ENCODE measurements around the gene WWTR1.

DNA sequence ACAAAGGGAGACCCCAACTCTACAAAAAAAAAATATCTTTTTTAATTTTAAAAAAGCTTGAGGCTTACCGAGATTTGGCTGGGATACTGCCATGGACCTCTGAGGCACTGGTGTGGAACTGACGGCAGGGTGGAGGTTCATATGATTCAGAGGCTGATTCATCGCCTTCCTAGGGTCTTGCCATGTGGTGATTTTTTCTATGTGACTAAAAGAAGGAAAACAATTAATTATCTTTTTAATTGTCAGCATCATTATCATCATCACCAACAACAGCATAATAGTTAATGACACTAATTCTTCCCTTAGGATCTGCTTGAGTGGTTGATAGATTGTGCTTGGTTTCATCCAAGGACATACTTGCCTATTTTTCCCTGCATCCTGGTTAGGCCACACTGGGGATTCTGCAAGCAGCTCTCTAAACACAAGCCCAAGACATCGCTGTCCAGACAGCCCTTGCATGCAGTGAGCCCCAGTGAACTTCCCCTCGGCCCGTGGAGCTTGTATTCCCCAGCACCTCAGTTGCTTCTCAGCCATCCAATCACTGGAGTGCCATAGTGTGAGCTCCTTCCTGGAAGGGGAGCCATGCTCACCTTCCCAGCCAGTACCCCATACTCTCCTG, 84.9 kb downstream of the WWTR1 start:
- TF ChIP-seq CTCF (IDR thresholded peaks at IDR 0.05) (no peak), POLR2A (IDR thresholded peaks at IDR 0.05) (no peak)

All from right lobe of liver (tissue), 4 donors.